ENCODE measurements around the gene OR2D2. TPM values are rescaled to one million over a fixed set of nuclear protein-coding genes. Genes with fewer than 3 reads are reported as not detected.
"Not testable (repeated sequence)": the region's sequence is repeated elsewhere in the genome, so short reads cannot be mapped to it uniquely, and the experiment has no call there.

Gene OR2D2
- total and polyA plus RNA-seq, 12 donors, result 0.11 to 0.34 (median 0.28) TPM; not detected in 9

DNA sequence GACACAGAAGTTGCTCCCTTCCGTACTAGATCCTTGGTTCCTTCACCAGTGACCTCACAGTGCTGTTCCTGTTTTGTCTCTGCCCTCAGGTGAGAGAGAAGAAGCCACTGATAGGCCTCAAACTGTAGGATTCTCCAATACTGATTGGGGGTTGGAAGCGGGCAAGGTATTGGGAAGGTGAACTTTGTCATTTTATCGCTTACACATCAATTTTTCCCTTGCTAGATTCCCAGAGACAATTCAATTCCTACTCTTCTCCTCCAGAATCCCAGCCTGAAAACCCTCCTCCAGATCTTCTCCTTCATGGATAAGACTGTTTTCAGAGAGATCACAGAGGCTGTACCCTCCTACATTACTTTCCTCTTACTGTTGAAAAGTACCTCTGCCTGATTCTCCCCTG, 19.1 kb upstream of the OR2D2 start:
- WGBS, 4 donors, result 86 to 91% (median 88%) methylated on average over 3 of the region's 3 CpGs
- DNase-seq, result no peak
- TF ChIP-seq POLR2A (IDR thresholded peaks at IDR 0.05), result no peak
- TF ChIP-seq, protein P1, sequence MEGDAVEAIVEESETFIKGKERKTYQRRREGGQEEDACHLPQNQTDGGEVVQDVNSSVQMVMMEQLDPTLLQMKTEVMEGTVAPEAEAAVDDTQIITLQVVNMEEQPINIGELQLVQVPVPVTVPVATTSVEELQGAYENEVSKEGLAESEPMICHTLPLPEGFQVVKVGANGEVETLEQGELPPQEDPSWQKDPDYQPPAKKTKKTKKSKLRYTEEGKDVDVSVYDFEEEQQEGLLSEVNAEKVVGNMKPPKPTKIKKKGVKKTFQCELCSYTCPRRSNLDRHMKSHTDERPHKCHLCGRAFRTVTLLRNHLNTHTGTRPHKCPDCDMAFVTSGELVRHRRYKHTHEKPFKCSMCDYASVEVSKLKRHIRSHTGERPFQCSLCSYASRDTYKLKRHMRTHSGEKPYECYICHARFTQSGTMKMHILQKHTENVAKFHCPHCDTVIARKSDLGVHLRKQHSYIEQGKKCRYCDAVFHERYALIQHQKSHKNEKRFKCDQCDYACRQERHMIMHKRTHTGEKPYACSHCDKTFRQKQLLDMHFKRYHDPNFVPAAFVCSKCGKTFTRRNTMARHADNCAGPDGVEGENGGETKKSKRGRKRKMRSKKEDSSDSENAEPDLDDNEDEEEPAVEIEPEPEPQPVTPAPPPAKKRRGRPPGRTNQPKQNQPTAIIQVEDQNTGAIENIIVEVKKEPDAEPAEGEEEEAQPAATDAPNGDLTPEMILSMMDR (IDR thresholded peaks at IDR 0.05), result no peak
- intact Hi-C loops (cut with DNase I), result no loop called here
- Histone ChIP-seq H3K9me3 (replicated peaks in 1 of 3) (no peaks in the 10 kb centered on the region), H3K36me3 (replicated peaks in 1 of 2) (no peaks in the 10 kb centered on the region), H3K27me3 (no peaks in the 10 kb centered on the region), H3K4me1 (replicated peaks in 1 of 2) (no peaks in the 10 kb centered on the region), H3K27ac (no peak overlapping the region), H3K4me3 (no peak overlapping the region)

DNA sequence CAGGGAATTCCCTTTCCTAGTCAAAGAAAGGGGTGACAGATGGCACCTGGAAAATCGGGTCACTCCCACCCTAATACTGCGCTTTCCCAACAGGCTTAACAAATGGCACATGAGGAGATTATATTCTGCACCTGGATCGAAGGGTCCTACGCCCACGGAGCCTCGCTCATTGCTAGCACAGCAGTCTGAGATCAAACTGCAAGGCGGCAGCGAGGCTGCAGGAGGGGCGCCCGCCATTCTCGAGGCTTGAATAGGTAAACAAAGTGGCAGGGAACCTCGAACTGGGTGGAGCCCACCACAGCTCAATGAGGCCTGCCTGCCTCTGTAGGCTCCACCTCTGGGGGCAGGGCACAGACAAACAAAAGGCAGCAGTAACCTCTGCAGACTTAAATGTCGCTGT, 12.5 kb upstream of the OR2D2 start:
- H3K27me3 ChIP-seq; H3K36me3 ChIP-seq (replicated peaks in 1 of 2); DNase-seq; H3K9me3 ChIP-seq (replicated peaks in 1 of 3); intact Hi-C loops (cut with DNase I); H3K4me1 ChIP-seq (replicated peaks in 1 of 2); H3K4me3 ChIP-seq; H3K27ac ChIP-seq: not testable (repeated sequence)
- 75 to 85% (median 81%) methylated on average over 13 of the region's 13 CpGs for WGBS, 4 donors

DNA sequence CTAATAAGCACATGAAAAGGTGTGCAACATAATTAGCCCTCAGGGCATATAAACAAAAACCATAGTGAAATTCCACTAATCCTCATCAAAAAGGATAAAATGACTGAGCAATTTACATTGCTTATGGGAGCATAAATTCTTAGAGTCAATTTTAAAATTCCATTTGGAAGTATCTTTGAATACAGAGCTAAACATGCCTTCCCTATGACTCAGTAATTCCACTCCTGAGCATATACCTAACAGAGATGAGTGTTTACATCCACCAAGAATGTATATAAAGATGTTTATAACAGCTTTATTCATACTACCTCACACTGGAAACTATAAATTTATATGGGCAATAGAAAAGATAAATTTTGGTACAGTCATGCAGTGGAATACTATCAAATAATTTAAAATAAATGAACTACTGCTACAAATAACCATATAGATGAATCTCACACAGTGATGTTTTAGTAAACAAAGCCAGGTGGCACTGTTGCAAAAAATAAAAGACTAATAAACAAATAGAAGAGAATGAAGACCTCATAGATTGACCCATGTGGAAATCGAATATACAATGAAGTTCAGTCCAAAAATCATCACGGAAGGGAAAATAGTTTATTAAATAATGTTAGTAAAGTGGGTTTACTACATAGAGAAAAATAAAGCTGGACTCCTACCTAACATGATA, 8.2 kb upstream of the OR2D2 start:
- H3K4me1 ChIP-seq (replicated peaks in 1 of 2), result no peaks in the 10 kb centered on the region
- TF ChIP-seq, protein P1 (IDR thresholded peaks at IDR 0.05), result no peak
- no peak for TF ChIP-seq POLR2A (IDR thresholded peaks at IDR 0.05)
- no peak overlapping the region for H3K27ac ChIP-seq
- H3K36me3 ChIP-seq (replicated peaks in 1 of 2), result no peaks in the 10 kb centered on the region
- WGBS, 4 donors, result 57 to 78% (median 68%) methylated on average over 2 of the region's 2 CpGs
- H3K27me3 ChIP-seq, result no peaks in the 10 kb centered on the region
- no peak overlapping the region for H3K4me3 ChIP-seq
- intact Hi-C loops (cut with DNase I), result no loop called here
- DNase-seq, result no peak
- H3K9me3 ChIP-seq (replicated peaks in 1 of 3), result no peaks in the 10 kb centered on the region

DNA sequence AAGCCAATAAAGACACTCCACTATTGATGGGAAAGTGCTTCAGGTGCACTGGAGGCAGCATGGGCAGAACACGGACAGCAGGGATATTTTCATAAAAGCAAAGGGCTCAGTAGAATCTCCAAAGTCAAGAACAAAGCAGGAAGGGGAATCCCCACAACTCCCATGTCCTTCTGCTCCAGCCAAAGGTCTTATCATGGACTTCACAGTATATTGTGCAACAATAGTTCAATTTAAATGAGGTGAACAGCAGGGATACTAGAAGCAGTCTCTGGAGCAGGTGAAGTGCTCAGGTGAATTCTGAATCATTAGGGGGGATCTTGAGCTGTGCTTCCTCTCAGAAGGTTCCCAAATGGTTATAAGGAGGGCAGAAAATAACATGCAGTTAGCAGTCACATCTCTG, 6.6 kb upstream of the OR2D2 start:
- Histone ChIP-seq H3K27me3 (no peaks in the 10 kb centered on the region), H3K27ac (no peak overlapping the region), H3K4me1 (replicated peaks in 1 of 2) (no peaks in the 10 kb centered on the region), H3K4me3 (no peak overlapping the region), H3K36me3 (replicated peaks in 1 of 2) (no peaks in the 10 kb centered on the region), H3K9me3 (replicated peaks in 1 of 3) (no peaks in the 10 kb centered on the region)
- intact Hi-C loops (cut with DNase I), result no loop called here
- TF ChIP-seq POLR2A (IDR thresholded peaks at IDR 0.05), result no peak
- TF ChIP-seq, protein P1 (IDR thresholded peaks at IDR 0.05), result no peak
- DNase-seq, result no peak
- 48 to 64% (median 58%) methylated on average over 1 of the region's 1 CpG for WGBS, 4 donors

DNA sequence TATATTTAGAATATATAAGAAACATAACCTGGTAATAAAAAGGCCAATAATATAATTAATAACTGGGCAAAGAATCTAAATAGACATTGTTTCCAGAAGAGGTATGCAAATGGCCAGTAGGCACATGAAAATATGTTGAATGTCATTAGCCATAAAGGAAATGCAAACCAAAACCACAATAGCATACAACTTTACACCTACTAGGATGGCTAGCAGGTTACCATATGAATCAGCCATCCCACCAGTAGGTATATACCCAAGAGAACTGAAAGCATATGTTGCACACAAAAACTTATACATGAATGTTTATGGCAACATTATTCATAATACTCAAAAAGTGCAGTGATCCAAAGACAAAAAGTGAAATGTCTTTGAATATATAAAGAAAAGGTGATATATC, 2.7 kb upstream of the OR2D2 start:
- H3K36me3 ChIP-seq (replicated peaks in 1 of 2), result no peaks in the 10 kb centered on the region

More for the DNA sequence above, 2.7 kb upstream of the OR2D2 start:
- H3K4me3 ChIP-seq, result no peak overlapping the region
- no peaks in the 10 kb centered on the region for H3K4me1 ChIP-seq (replicated peaks in 1 of 2)
- no peak for DNase-seq
- no peak overlapping the region for H3K27ac ChIP-seq
- intact Hi-C loops (cut with DNase I), result no loop called here
- no peak for TF ChIP-seq POLR2A (IDR thresholded peaks at IDR 0.05)
- TF ChIP-seq, protein P1 (IDR thresholded peaks at IDR 0.05), result no peak
- no peaks in the 10 kb centered on the region for H3K9me3 ChIP-seq (replicated peaks in 1 of 3)
- H3K27me3 ChIP-seq, result peaks cover 4% of the 10 kb centered on the region
